Smooth muscle cell (in vitro differentiated cells): Measurements from ENCODE around the gene FN3KRP. TPM values are rescaled to one million over a fixed set of nuclear protein-coding genes. Genes with fewer than 3 reads are reported as not detected.

Experiments
- DNase-seq: peaks from one replicate; lab custom pipeline; 2025; ENCODE audit not compliant: unreplicated experiment; lab: John Stamatoyannopoulos, UW
- H2AFZ ChIP-seq: fragments of 200-600 bp; sonication (generic); 2 replicates; pipeline ENCODE4 v1.6.0; 2016; ENCODE audit warnings: antibody characterized with exemption, low read depth, mild to moderate bottlenecking
- H3F3A ChIP-seq: fragments of 200-600 bp; sonication (generic); 2 replicates; pipeline ENCODE4 v1.6.0; 2017; ENCODE audit warnings: antibody characterized with exemption, low read depth
- H3K27ac ChIP-seq: fragments of 200-600 bp; sonication (generic); 2 replicates; pipeline ENCODE4 v1.5.1; 2016; ENCODE audit warnings: low read depth, mild to moderate bottlenecking
- H3K27me3 ChIP-seq: fragments of 200-600 bp; sonication (generic); 2 replicates; pipeline ENCODE4 v1.6.1; 2016; ENCODE audit warnings: low read depth, mild to moderate bottlenecking
- H3K36me3 ChIP-seq: fragments of 200-600 bp; sonication (generic); 2 replicates; pipeline ENCODE4 v1.5.1; 2016; ENCODE audit warnings: low read depth
- H3K4me1 ChIP-seq: fragments of 200-600 bp; sonication (generic); 2 replicates; pipeline ENCODE4 v1.5.1; 2016; ENCODE audit warnings: low read depth
- H3K4me2 ChIP-seq: fragments of 200-600 bp; sonication (generic); 2 replicates; pipeline ENCODE4 v1.6.0; 2016; ENCODE audit warnings: mild to moderate bottlenecking
- H3K4me3 ChIP-seq: fragments of 200-600 bp; sonication (generic); 2 replicates; pipeline ENCODE4 v1.5.1; 2016; ENCODE audit warnings: mild to moderate bottlenecking
- H3K79me2 ChIP-seq: fragments of 200-600 bp; sonication (generic); 2 replicates; pipeline ENCODE4 v1.6.0; 2016; ENCODE audit warnings: low read depth, mild to moderate bottlenecking
- H3K9ac ChIP-seq: fragments of 200-600 bp; sonication (generic); 2 replicates; pipeline ENCODE4 v1.6.0; 2016; ENCODE audit warnings: low read depth
- H3K9me3 ChIP-seq: fragments of 200-600 bp; sonication (generic); replicated peaks from 2 replicates; pipeline ENCODE4 v1.5.1; 2016; ENCODE audit warnings: low read depth
- H4K20me1 ChIP-seq: fragments of 200-600 bp; sonication (generic); 2 replicates; pipeline ENCODE4 v1.6.0; 2016; ENCODE audit warnings: low read depth
- CTCF ChIP-seq: fragments of 200-600 bp; sonication (generic); IDR thresholded peaks from 2 replicates; pipeline ENCODE4 v1.5.1; 2017; ENCODE audit warnings: borderline replicate concordance, mild to moderate bottlenecking, antibody characterized with exemption; ENCODE audit not compliant: insufficient read depth, poor library complexity, severe bottlenecking
- WGBS: methylation state at CpG from one replicate; pipeline ENCODE4 v1.1.7; 2016; ENCODE audit warnings: low lambda C conversion rate; 5-methylcytosine and 5-hydroxymethylcytosine counted together
- polyA plus RNA-seq: library from polyadenylated mRNA; unstranded; fragments of >200 nt; fragmentation: Nextera tagmentation; extraction: Ambion mirVana; gene quantifications from 2 replicates; pipeline ENCODE4 v1.2.1, GENCODE V29; 2016
- total RNA-seq: library from RNA; depleted of rRNA; stranded (reverse); fragments of >200 nt; gene quantifications from 2 replicates; pipeline ENCODE4 v1.2.3, GENCODE V29; 2014

The FN3KRP gene
- total and polyA plus RNA-seq, 2 experiments from 2014 or later: 12.8 to 26.9 TPM

- H3K4me2 ChIP-seq: no peak overlapping the region
- H3K9ac ChIP-seq: no peak overlapping the region
- no peaks in the 10 kb centered on the region for H3K36me3 ChIP-seq
- no peak overlapping the region for H3K4me3 ChIP-seq
- no peaks in the 10 kb centered on the region for H3F3A ChIP-seq
- H3K27ac ChIP-seq: no peak overlapping the region
- DNase-seq: no peak
- no peak for TF ChIP-seq CTCF
- H3K9me3 ChIP-seq: no peaks in the 10 kb centered on the region
- H3K79me2 ChIP-seq: no peaks in the 10 kb centered on the region
- no peaks in the 10 kb centered on the region for H3K27me3 ChIP-seq
- no peaks in the 10 kb centered on the region for H3K4me1 ChIP-seq
- H4K20me1 ChIP-seq: no peaks in the 10 kb centered on the region
- 84% methylated on average over 29 of the region's 29 CpGs for WGBS
- no peak overlapping the region for H2AFZ ChIP-seq
These were observed 5.8 kb upstream of the FN3KRP start for GRCh38 chr17:82710499-82711232.

- no peaks in the 10 kb centered on the region for H3F3A ChIP-seq
- H3K4me1 ChIP-seq: peaks cover 5% of the 10 kb centered on the region
- no peak overlapping the region for H3K4me3 ChIP-seq
- H3K27me3 ChIP-seq: no peaks in the 10 kb centered on the region
- H3K4me2 ChIP-seq: no peak overlapping the region
- H3K9ac ChIP-seq: no peak overlapping the region
- TF ChIP-seq CTCF: no peak
- H3K9me3 ChIP-seq: no peaks in the 10 kb centered on the region
- no peak overlapping the region for H3K27ac ChIP-seq
- H3K36me3 ChIP-seq: no peaks in the 10 kb centered on the region
- peaks cover 3% of the 10 kb centered on the region for H4K20me1 ChIP-seq
- H3K79me2 ChIP-seq: peaks cover 9% of the 10 kb centered on the region
- 90% methylated on average over 35 of the region's 35 CpGs for WGBS
- no peak overlapping the region for H2AFZ ChIP-seq
- DNase-seq: no peak
These were observed 3.3 kb upstream of the FN3KRP start for GRCh38 chr17:82713071-82713723.

- 96% methylated on average over 18 of the region's 18 CpGs for WGBS
- Histone ChIP-seq H3K4me2 (no peak overlapping the region), H3F3A (no peaks in the 10 kb centered on the region), H3K9me3 (no peaks in the 10 kb centered on the region), H2AFZ (no peak overlapping the region), H3K9ac (no peak overlapping the region), H3K4me1 (peaks cover 5% of the 10 kb centered on the region), H3K4me3 (no peak overlapping the region), H3K79me2 (peaks cover 9% of the 10 kb centered on the region), H4K20me1 (peaks cover 3% of the 10 kb centered on the region), H3K27ac (no peak overlapping the region), H3K27me3 (no peaks in the 10 kb centered on the region), H3K36me3 (no peaks in the 10 kb centered on the region)
- no peak for TF ChIP-seq CTCF
- DNase-seq: no peak
These were observed 2.6 kb downstream of the FN3KRP start for GRCh38 chr17:82718986-82719685.
